ENCODE results near the gene NT5C2.

Gene NT5C2

GRCh38 chr10:103125323-103126267 lies 67.5 kb downstream of the NT5C2 start:
- H3K4me3 ChIP-seq (ENCODE audit: low read depth, low read length): no peak overlapping the region

GRCh38 chr10:103124420-103125096 lies 68.5 kb downstream of the NT5C2 start:
- no peak overlapping the region for H3K4me3 ChIP-seq (ENCODE audit: low read depth, low read length)

GRCh38 chr10:103123282-103124024 lies 69.6 kb downstream of the NT5C2 start:
- H3K4me3 ChIP-seq (ENCODE audit: low read depth, low read length): no peak overlapping the region

GRCh38 chr10:103120977-103121735 lies 71.9 kb downstream of the NT5C2 start:
- no peak overlapping the region for H3K4me3 ChIP-seq (ENCODE audit: low read depth, low read length)

- H3K4me3 ChIP-seq (ENCODE audit: low read depth, low read length): no peak overlapping the region
Observed at GRCh38 chr10:103120546-103120945, 72.5 kb downstream of the NT5C2 start.

GRCh38 chr10:103117247-103117646 lies 75.8 kb downstream of the NT5C2 start:
- no peak overlapping the region for H3K4me3 ChIP-seq (ENCODE audit: low read depth, low read length)

GRCh38 chr10:103114876-103115275 lies 78.2 kb downstream of the NT5C2 start:
- no peak overlapping the region for H3K4me3 ChIP-seq (ENCODE audit: low read depth, low read length)

- H3K4me3 ChIP-seq (ENCODE audit: low read depth, low read length): no peak overlapping the region
Observed at GRCh38 chr10:103111918-103112877, 80.9 kb downstream of the NT5C2 start.

- H3K4me3 ChIP-seq (ENCODE audit: low read depth, low read length): no peak overlapping the region
Observed at GRCh38 chr10:103111031-103111917, 81.8 kb downstream of the NT5C2 start.

- H3K4me3 ChIP-seq (ENCODE audit: low read depth, low read length): no peak overlapping the region
Observed at GRCh38 chr10:103110407-103110806, 82.7 kb downstream of the NT5C2 start.

- no peak overlapping the region for H3K4me3 ChIP-seq (ENCODE audit: low read depth, low read length)
Observed at GRCh38 chr10:103109821-103110220, 83.3 kb downstream of the NT5C2 start.

- H3K4me3 ChIP-seq (ENCODE audit: low read depth, low read length): no peak overlapping the region
Observed at GRCh38 chr10:103106539-103106938, 86.5 kb downstream of the NT5C2 start.

- H3K4me3 ChIP-seq (ENCODE audit: low read depth, low read length): no peak overlapping the region
Observed at GRCh38 chr10:103105462-103105861, 87.6 kb downstream of the NT5C2 start.

- H3K4me3 ChIP-seq (ENCODE audit: low read depth, low read length): no peak overlapping the region
Observed at GRCh38 chr10:103104721-103105120, 88.4 kb downstream of the NT5C2 start.

- no peak overlapping the region for H3K4me3 ChIP-seq (ENCODE audit: low read depth, low read length)
Observed at GRCh38 chr10:103103989-103104388, 89.1 kb downstream of the NT5C2 start.

- H3K4me3 ChIP-seq (ENCODE audit: low read depth, low read length): no peak overlapping the region
Observed at GRCh38 chr10:103102195-103102594, 90.9 kb downstream of the NT5C2 start.

GRCh38 chr10:103100620-103101019 lies 92.5 kb downstream of the NT5C2 start:
- no peak overlapping the region for H3K4me3 ChIP-seq (ENCODE audit: low read depth, low read length)

- H3K4me3 ChIP-seq (ENCODE audit: low read depth, low read length): no peak overlapping the region
Observed at GRCh38 chr10:103098240-103098639, 94.8 kb downstream of the NT5C2 start.

- no peak overlapping the region for H3K4me3 ChIP-seq (ENCODE audit: low read depth, low read length)
Observed at GRCh38 chr10:103096130-103096529, 96.9 kb downstream of the NT5C2 start.
